SH-SY5Y (cell line): ENCODE data around the gene SRRM2.

Experiments used
- GATA2 ChIP-seq: IDR thresholded peaks from 2 replicates; pipeline ENCODE4 v1.6.1; 2011; ENCODE audit warnings: mild to moderate bottlenecking, low read depth, low read length
- GATA3 ChIP-seq: IDR thresholded peaks from 2 replicates; pipeline ENCODE4 v1.6.1; 2011; ENCODE audit warnings: low read depth, mild to moderate bottlenecking, low read length, moderate library complexity

DNA sequence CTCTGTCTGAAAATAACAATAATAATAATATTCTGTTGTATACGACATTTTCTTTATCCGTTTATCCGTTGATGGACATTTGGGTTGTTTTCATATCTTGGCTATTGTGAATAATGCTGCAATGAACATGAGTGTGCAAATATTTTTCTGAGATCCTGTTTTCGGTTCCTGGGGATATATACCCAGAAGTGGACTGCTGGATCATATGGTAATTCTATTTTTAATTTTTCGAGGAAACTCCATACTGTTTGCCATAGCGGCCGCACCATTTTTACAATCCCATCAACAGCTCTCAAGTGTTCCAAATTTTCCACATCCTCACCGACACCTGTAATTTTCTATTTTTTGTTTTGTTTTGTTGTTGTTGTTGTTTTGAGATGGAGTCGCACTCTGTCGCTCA, 40.5 kb downstream of the SRRM2 start:
- TF ChIP-seq GATA2, result no peak
- TF ChIP-seq GATA3, result no peak
